Gastroesophageal sphincter (tissue), 4 donors: ENCODE results near the gene MINDY2. TPM values are rescaled to one million over a fixed set of nuclear protein-coding genes. Genes with fewer than 3 reads are reported as not detected.
A peak's percentile ranks its signal among the peaks of the same experiment; 100 is the strongest.
"Not testable (repeated sequence)": the region's sequence is repeated elsewhere in the genome, so short reads cannot be mapped to it uniquely, and the experiment has no call there.

Experiments
- ATAC-seq: fragments of 150-250 bp; one replicate; pipeline ENCODE4 v1.9.1; 2016; ENCODE audit warnings: mild to moderate bottlenecking, moderate library complexity
- H3K27ac ChIP-seq, 4 donors: fragments of 200-600 bp; sonication (generic) in 3 of 4; 1 replicate in 3 of 4; 2 replicates in 1 of 4; pipeline ENCODE4 v1.5.1; 2016 to 2019
- H3K27me3 ChIP-seq: fragments of 200-600 bp; sonication (generic); one replicate; pipeline ENCODE4 v1.5.1; 2019
- H3K36me3 ChIP-seq, 2 donors: fragments of 200-600 bp; sonication (generic); one replicate each; pipeline ENCODE4 v1.5.1; 2019; ENCODE audit warnings: control low read depth in 1 of 2
- H3K4me1 ChIP-seq, 3 donors: fragments of 200-600 bp; sonication (generic); 1 replicate in 2 of 3; 2 replicates in 1 of 3; pipeline ENCODE4 v1.5.1; 2016 to 2019; ENCODE audit warnings: control low read depth in 2 of 3
- H3K4me3 ChIP-seq, 2 donors: fragments of 200-600 bp; sonication (generic); one replicate each; pipeline ENCODE4 v1.5.1; 2019; ENCODE audit warnings: mild to moderate bottlenecking in 1 of 2, moderate library complexity in 1 of 2
- H3K9me3 ChIP-seq, 3 donors: fragments of 200-600 bp; sonication (generic); one replicate each; pipeline ENCODE4 v1.5.1; 2017 to 2019; ENCODE audit warnings: control low read depth in 2 of 3
- CTCF ChIP-seq, 4 experiments: fragments of 200-600 bp in 2 of 4; fragments of 450-650 bp in 2 of 4; sonication (generic) in 1 of 4; IDR thresholded peaks; one replicate each; pipeline ENCODE4 v1.5.1; 2017 to 2019; ENCODE audit warnings: antibody characterized with exemption in 4 of 4, mild to moderate bottlenecking in 2 of 4, moderate library complexity in 2 of 4
- EP300 ChIP-seq: sonication (generic); formaldehyde crosslinking; IDR thresholded peaks from one replicate; pipeline ENCODE4 v1.6.1; 2017; ENCODE audit warnings: antibody characterized with exemption, mild to moderate bottlenecking
- POLR2A ChIP-seq, 2 donors: fragments of 450-650 bp; IDR thresholded peaks; one replicate each; pipeline ENCODE4 v1.6.1; 2017; ENCODE audit warnings: antibody characterized with exemption in 2 of 2, mild to moderate bottlenecking in 2 of 2, moderate library complexity in 1 of 2
- POLR2AphosphoS5 ChIP-seq: sonication (generic); formaldehyde crosslinking; IDR thresholded peaks from one replicate; pipeline ENCODE4 v1.6.1; 2017; ENCODE audit warnings: antibody characterized with exemption
- WGBS, 2 donors: methylation state at CpG; one replicate each; pipeline ENCODE4 v1.1.5; 2018; ENCODE audit warnings: low coverage in 1 of 2; 5-methylcytosine and 5-hydroxymethylcytosine counted together
- total RNA-seq, 4 donors: library from RNA; depleted of rRNA; stranded (reverse); fragments of >200 nt; gene quantifications; one replicate each; pipeline ENCODE4 v1.1.0, GENCODE V29; 2016

The MINDY2 gene
- total RNA-seq, 4 donors from 2014 or later: 28.6 to 44.4 (median 38.4) TPM

- no peak for ATAC-seq
- Histone ChIP-seq H3K9me3 (no peaks in the 10 kb centered on the region), H3K36me3 (peaks cover 0 to 23% of the 10 kb centered on the region in 2 donors), H3K27me3 (no peaks in the 10 kb centered on the region), H3K4me3 (no peak overlapping the region), H3K4me1 (no peaks in the 10 kb centered on the region), H3K27ac (no peak overlapping the region)
- TF ChIP-seq EP300: no peak
- TF ChIP-seq POLR2AphosphoS5: no peak
- TF ChIP-seq CTCF (IDR thresholded peaks at IDR 0.05): no peak
- WGBS, 2 donors: 0 to 30% methylated on average over 1 of the region's 1 CpG
Measured at GRCh38 chr15:58805095-58805494, 34.0 kb downstream of the MINDY2 start.

- not testable (repeated sequence) for H3K4me3 ChIP-seq, ATAC-seq, H3K4me1 ChIP-seq, H3K27ac ChIP-seq, H3K27me3 ChIP-seq, H3K9me3 ChIP-seq
- 100% methylated on average over 2 of the region's 2 CpGs; no CpG with 5 or more reads in 1 of the 2 donors for WGBS, 2 donors
- peaks cover 0 to 69% of the 10 kb centered on the region in 2 donors for H3K36me3 ChIP-seq
Measured at GRCh38 chr15:58823267-58823666, 52.2 kb downstream of the MINDY2 start.

DNA sequence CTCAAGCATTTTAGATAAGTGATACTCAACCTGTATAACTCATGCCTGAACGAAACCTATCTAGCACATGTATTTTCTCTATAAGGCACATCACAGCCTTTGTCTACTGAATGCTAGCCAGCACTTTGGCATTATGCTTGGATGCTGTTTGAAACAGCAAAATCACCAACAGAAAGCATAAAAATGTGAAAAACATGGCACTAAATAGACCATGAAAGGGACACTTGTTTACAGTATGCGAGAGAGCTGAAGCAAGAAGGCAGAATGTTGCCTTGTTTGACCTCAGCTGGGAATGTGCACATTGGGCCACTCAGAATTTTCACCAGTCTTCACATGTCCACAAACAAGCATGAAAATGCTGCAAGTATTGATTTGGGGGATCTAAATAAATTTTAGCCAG, 59.5 kb downstream of the MINDY2 start:
- TF ChIP-seq EP300 (no peak), POLR2AphosphoS5 (no peak), CTCF (IDR thresholded peaks at IDR 0.05) (no peak), POLR2A (IDR thresholded peaks at IDR 0.05) (no peak)
- 94 to 96% methylated on average over 2 of the region's 2 CpGs for WGBS, 2 donors
- Histone ChIP-seq H3K27me3 (no peaks in the 10 kb centered on the region), H3K36me3 (peaks cover 0 to 66% of the 10 kb centered on the region in 2 donors), H3K4me3 (no peak overlapping the region), H3K27ac (no peak overlapping the region), H3K9me3 (no peaks in the 10 kb centered on the region), H3K4me1 (no peaks in the 10 kb centered on the region)
- no peak for ATAC-seq

DNA sequence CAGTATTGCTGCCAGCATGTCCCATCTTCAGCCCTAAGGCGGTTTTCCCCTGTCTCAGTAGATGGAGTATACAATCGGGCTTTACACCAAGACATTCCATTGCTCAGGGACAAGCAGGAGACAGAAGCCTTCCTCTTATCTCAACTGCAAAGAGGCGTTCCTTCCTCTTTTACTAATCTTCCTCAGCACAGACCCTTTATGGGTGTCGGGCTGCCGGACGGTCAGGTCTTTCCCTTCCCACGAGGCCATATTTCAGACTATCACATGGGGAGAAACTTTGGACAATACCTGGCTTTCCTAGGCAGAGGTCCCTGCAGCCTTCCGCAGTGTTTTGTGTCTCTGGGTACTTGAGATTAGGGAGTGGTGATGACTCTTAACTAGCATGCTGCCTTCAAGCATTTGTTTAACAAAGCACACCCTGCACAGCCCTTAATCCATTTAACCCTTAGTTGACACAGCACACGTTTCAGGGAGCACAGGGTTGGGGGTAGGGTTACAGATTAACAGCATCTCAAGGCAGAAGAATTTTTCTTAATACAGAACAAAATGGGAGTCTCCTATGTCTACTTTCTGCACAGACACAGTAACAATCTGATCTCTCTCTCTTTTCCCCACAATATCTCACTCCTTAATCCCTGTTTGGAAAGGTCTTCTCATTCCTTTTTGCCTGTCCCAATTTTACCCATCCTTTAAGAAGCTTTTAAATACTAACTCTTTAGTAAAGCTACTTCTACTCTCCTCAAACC, 62.8 kb downstream of the MINDY2 start:
- H3K27ac ChIP-seq, H3K4me1 ChIP-seq, ATAC-seq, H3K4me3 ChIP-seq, H3K9me3 ChIP-seq, H3K27me3 ChIP-seq: not testable (repeated sequence)
- H3K36me3 ChIP-seq: peaks cover 0 to 48% of the 10 kb centered on the region in 2 donors
- WGBS, 2 donors: 50 to 74% methylated on average over 7 to 9 of the region's 9 CpGs

DNA sequence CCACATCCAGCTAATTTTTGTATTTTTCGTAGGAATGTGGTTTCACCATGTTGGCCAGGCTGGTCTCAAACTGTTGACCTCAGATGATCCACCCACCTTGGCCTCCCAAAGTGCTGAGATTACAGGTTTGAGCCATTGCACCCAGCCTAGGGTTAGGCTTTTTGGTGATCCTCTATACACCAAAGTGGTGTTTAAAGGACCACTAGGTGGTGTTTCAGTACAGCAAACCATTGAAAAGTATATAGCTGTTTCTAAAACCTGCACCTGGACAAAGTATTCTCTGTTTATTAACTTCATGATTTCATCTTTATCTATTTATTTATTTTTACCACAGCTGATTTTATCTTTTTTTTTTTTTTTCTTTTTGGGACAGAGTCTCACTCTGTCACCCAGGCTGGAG, 68.4 kb downstream of the MINDY2 start:
- H3K27ac ChIP-seq: no peak overlapping the region
- WGBS, 2 donors: 100% methylated on average over 1 of the region's 1 CpG
- H3K9me3 ChIP-seq: no peaks in the 10 kb centered on the region
- no peaks in the 10 kb centered on the region for H3K4me1 ChIP-seq
- no peak overlapping the region for H3K4me3 ChIP-seq
- TF ChIP-seq POLR2AphosphoS5: no peak
- TF ChIP-seq CTCF (IDR thresholded peaks at IDR 0.05): peak in 1 of 4 experiments; percentile 19
- no peak for ATAC-seq
- no peaks in the 10 kb centered on the region for H3K27me3 ChIP-seq
- peaks cover 0 to 20% of the 10 kb centered on the region in 2 donors for H3K36me3 ChIP-seq

GRCh38 chr15:58840048-58840447, 68.9 kb downstream of the MINDY2 start:
- no peaks in the 10 kb centered on the region for H3K9me3 ChIP-seq
- no peaks in the 10 kb centered on the region for H3K4me1 ChIP-seq
- no peaks in the 10 kb centered on the region for H3K27me3 ChIP-seq
- H3K27ac ChIP-seq: no peak overlapping the region
- no peak overlapping the region for H3K4me3 ChIP-seq
- peaks cover 0 to 21% of the 10 kb centered on the region in 2 donors for H3K36me3 ChIP-seq
- no peak for ATAC-seq
- 86 to 91% methylated on average over 3 to 8 of the region's 8 CpGs for WGBS, 2 donors
- TF ChIP-seq EP300 (no peak), POLR2AphosphoS5 (no peak), POLR2A (IDR thresholded peaks at IDR 0.05) (no peak), CTCF (IDR thresholded peaks at IDR 0.05) (no peak)
